H9 (cell line): ENCODE results near the gene PLGRKT. TPM values are rescaled to one million over a fixed set of nuclear protein-coding genes. Genes with fewer than 3 reads are reported as not detected.

ENCODE experiments used
- DNase-seq: peaks from one replicate; pipeline ENCODE4 v3.0.0-alpha.2; 2017
- H2AFZ ChIP-seq: one replicate; pipeline ENCODE4 v1.6.1; 2013; ENCODE audit warnings: mild to moderate bottlenecking, low read length, control low read depth, moderate library complexity
- H2AK5ac ChIP-seq: 2 replicates; pipeline ENCODE4 v1.6.1; 2013; ENCODE audit warnings: low read length, control low read depth, mixed read lengths; ENCODE audit not compliant: insufficient read length
- H2BK120ac ChIP-seq: one replicate; pipeline ENCODE4 v1.6.1; 2013; ENCODE audit warnings: low read depth, mild to moderate bottlenecking, low read length, control low read depth, inconsistent platforms; ENCODE audit not compliant: poor library complexity, severe bottlenecking
- H2BK12ac ChIP-seq: 2 replicates; pipeline ENCODE4 v1.6.1; 2013; ENCODE audit warnings: low read length, control low read depth, mixed read lengths, low read depth; ENCODE audit not compliant: insufficient read length
- H2BK15ac ChIP-seq: 2 replicates; pipeline ENCODE4 v1.6.1; 2013; ENCODE audit warnings: low read depth, low read length, control low read depth
- H2BK20ac ChIP-seq: one replicate; pipeline ENCODE4 v1.6.1; 2013; ENCODE audit warnings: low read depth, mild to moderate bottlenecking, low read length, control low read depth, inconsistent platforms; ENCODE audit not compliant: poor library complexity, severe bottlenecking
- H2BK5ac ChIP-seq: 2 replicates; pipeline ENCODE4 v1.6.1; 2013; ENCODE audit warnings: low read length, control low read depth, mixed read lengths; ENCODE audit not compliant: insufficient read length
- H3K14ac ChIP-seq: 2 replicates; pipeline ENCODE4 v1.6.1; 2013; ENCODE audit warnings: low read length, control low read depth; ENCODE audit not compliant: insufficient read depth
- H3K18ac ChIP-seq: 2 replicates; pipeline ENCODE4 v1.6.1; 2013; ENCODE audit warnings: low read depth, mild to moderate bottlenecking, mixed read lengths, low read length, control low read depth; ENCODE audit not compliant: insufficient read length
- H3K23ac ChIP-seq: 2 replicates; pipeline ENCODE4 v1.6.1; 2013; ENCODE audit warnings: low read length, control low read depth, mixed read lengths, low read depth; ENCODE audit not compliant: insufficient read length
- H3K23me2 ChIP-seq: 2 replicates; pipeline ENCODE4 v1.6.1; 2013; ENCODE audit warnings: low read depth, mild to moderate bottlenecking, mixed read lengths, low read length, control low read depth; ENCODE audit not compliant: insufficient read length, poor library complexity, severe bottlenecking
- H3K27ac ChIP-seq: 2 replicates; pipeline ENCODE4 v1.5.1; 2013; ENCODE audit warnings: low read length, control low read depth, mixed read lengths, low read depth; ENCODE audit not compliant: insufficient read length
- H3K27me3 ChIP-seq: 2 replicates; pipeline ENCODE4 v1.6.1; 2013; ENCODE audit warnings: low read length, control low read depth, inconsistent platforms; ENCODE audit not compliant: insufficient read depth
- H3K4ac ChIP-seq: 2 replicates; pipeline ENCODE4 v1.6.1; 2013; ENCODE audit warnings: low read depth, mild to moderate bottlenecking, control low read depth, inconsistent platforms, low read length, moderate library complexity
- H3K4me1 ChIP-seq: 2 replicates; pipeline ENCODE4 v1.6.1; 2013; ENCODE audit warnings: low read length, control low read depth, inconsistent platforms; ENCODE audit not compliant: insufficient read depth
- H3K4me2 ChIP-seq: 2 replicates; pipeline ENCODE4 v1.6.1; 2013; ENCODE audit warnings: low read length, control low read depth, mixed read lengths; ENCODE audit not compliant: insufficient read length, insufficient read depth
- H3K56ac ChIP-seq: 2 replicates; pipeline ENCODE4 v1.6.1; 2013; ENCODE audit warnings: low read depth, mild to moderate bottlenecking, mixed read lengths, low read length, control low read depth; ENCODE audit not compliant: insufficient read length
- H3K79me1 ChIP-seq: 2 replicates; pipeline ENCODE4 v1.6.1; 2013; ENCODE audit warnings: low read depth, mild to moderate bottlenecking, moderate library complexity, low read length, control low read depth, inconsistent platforms; ENCODE audit not compliant: insufficient read depth, poor library complexity, severe bottlenecking
- H3K79me2 ChIP-seq: 2 replicates; pipeline ENCODE4 v1.6.1; 2013; ENCODE audit warnings: low read length, control low read depth, inconsistent platforms; ENCODE audit not compliant: insufficient read depth
- H3K9ac ChIP-seq: 2 replicates; pipeline ENCODE4 v1.6.1; 2013; ENCODE audit warnings: low read length, control low read depth, mixed read lengths; ENCODE audit not compliant: insufficient read length; ENCODE audit errors: extremely low read depth
- H3K9me3 ChIP-seq: one replicate; pipeline ENCODE4 v1.6.1; 2013; ENCODE audit warnings: low read depth, low read length, inconsistent platforms; ENCODE audit not compliant: control insufficient read depth
- H3T11ph ChIP-seq: one replicate; pipeline ENCODE4 v1.6.1; 2013; ENCODE audit warnings: mild to moderate bottlenecking, low read length, control low read depth, inconsistent platforms
- H4K20me1 ChIP-seq: one replicate; pipeline ENCODE4 v1.6.1; 2013; ENCODE audit not compliant: control insufficient read depth, insufficient read length, insufficient read depth
- H4K5ac ChIP-seq: 2 replicates; pipeline ENCODE4 v1.6.1; 2013; ENCODE audit warnings: low read depth, mild to moderate bottlenecking, mixed read lengths, low read length, control low read depth; ENCODE audit not compliant: insufficient read length
- H4K8ac ChIP-seq: replicated peaks from 2 replicates; pipeline ENCODE4 v1.6.1; 2013; ENCODE audit warnings: low read length, control low read depth, mixed read lengths, low read depth; ENCODE audit not compliant: insufficient read length
- H4K91ac ChIP-seq: 2 replicates; pipeline ENCODE4 v1.6.1; 2013; ENCODE audit warnings: low read depth, mild to moderate bottlenecking, moderate library complexity, mixed read lengths, low read length, control low read depth; ENCODE audit not compliant: insufficient read length
- H3K27ac Mint-ChIP-seq, 3 experiments: 2 replicates in 2 of 3; 3 replicates in 1 of 3; pipeline ENCODE4 v1.8.0; 2020 to 2021; ENCODE audit warnings: mixed read lengths in 3 of 3, mild to moderate bottlenecking in 1 of 3, moderate library complexity in 1 of 3
- H3K27me3 Mint-ChIP-seq: 2 replicates; pipeline ENCODE4 v1.8.0; 2021; ENCODE audit warnings: low read depth, mild to moderate bottlenecking, moderate library complexity, mixed read lengths
- H3K36me3 Mint-ChIP-seq, 3 experiments: 2 replicates in 2 of 3; 3 replicates in 1 of 3; pipeline ENCODE4 v1.8.0; 2020 to 2021; ENCODE audit warnings: low read depth in 3 of 3, mixed read lengths in 3 of 3; ENCODE audit not compliant: insufficient read depth in 1 of 3
- H3K4me1 Mint-ChIP-seq, 2 experiments: 2 replicates each; pipeline ENCODE4 v1.8.0; 2020; ENCODE audit warnings: mixed read lengths in 2 of 2
- H3K4me3 Mint-ChIP-seq, 2 experiments: 2 replicates in 1 of 2; 3 replicates in 1 of 2; pipeline ENCODE4 v1.8.0; 2020 to 2021; ENCODE audit warnings: mild to moderate bottlenecking in 2 of 2, mixed read lengths in 2 of 2, moderate library complexity in 1 of 2
- H3K9me3 Mint-ChIP-seq, 2 experiments: 2 replicates in 1 of 2; 3 replicates in 1 of 2; pipeline ENCODE4 v1.8.0; 2020; ENCODE audit warnings: mild to moderate bottlenecking in 2 of 2, mixed read lengths in 2 of 2, moderate library complexity in 1 of 2
- WGBS: extraction: QIAGEN DNeasy Blood & Tissue Kit; methylation state at CpG from one replicate; pipeline ENCODE4 v1.1.7; 2013; ENCODE audit warnings: missing lambda C conversion rate, low lambda C conversion rate, mixed read lengths; ENCODE audit not compliant: insufficient read length; ENCODE audit errors: extremely low coverage; 5-methylcytosine and 5-hydroxymethylcytosine counted together
- total RNA-seq: library from RNA; stranded (reverse); gene quantifications from 2 replicates; pipeline ENCODE4 v1.2.1, GENCODE V29; 2021
- TF ChIP-seq, protein P1 (sequence below): fragments of 200-600 bp; sonication (generic); conservative IDR thresholded peaks from 3 replicates; pipeline ENCODE4 v1.8.0; 2021; ENCODE audit warnings: antibody characterized with exemption, mild to moderate bottlenecking

Gene PLGRKT
- total RNA-seq, 1 experiment from 2014 or later, result 19.6 TPM

DNA sequence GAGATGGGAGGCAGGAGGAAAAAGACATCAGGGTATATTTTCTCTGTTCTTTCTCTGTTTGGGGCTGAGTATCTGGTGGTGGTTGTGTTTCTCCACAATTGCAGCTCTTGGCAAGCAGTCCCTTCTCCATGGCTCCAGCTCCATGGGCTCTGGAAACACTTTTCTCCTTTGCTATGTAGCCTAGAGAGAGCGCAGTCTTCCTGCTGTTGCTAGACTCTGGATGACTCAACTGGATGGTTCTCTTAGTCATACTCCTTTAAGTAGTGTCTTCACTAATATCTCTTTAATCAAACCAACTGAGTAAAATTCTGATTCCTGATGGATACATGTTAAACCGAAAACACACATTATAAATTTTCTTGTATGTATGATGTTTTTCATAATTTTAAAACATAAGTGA, 3.3 kb upstream of the PLGRKT start:
- peaks cover 5 to 7% (median 6%) of the 10 kb centered on the region in 3 experiments for H3K36me3 Mint-ChIP-seq
- no peak overlapping the region for H3K18ac ChIP-seq
- TF ChIP-seq, protein P1, sequence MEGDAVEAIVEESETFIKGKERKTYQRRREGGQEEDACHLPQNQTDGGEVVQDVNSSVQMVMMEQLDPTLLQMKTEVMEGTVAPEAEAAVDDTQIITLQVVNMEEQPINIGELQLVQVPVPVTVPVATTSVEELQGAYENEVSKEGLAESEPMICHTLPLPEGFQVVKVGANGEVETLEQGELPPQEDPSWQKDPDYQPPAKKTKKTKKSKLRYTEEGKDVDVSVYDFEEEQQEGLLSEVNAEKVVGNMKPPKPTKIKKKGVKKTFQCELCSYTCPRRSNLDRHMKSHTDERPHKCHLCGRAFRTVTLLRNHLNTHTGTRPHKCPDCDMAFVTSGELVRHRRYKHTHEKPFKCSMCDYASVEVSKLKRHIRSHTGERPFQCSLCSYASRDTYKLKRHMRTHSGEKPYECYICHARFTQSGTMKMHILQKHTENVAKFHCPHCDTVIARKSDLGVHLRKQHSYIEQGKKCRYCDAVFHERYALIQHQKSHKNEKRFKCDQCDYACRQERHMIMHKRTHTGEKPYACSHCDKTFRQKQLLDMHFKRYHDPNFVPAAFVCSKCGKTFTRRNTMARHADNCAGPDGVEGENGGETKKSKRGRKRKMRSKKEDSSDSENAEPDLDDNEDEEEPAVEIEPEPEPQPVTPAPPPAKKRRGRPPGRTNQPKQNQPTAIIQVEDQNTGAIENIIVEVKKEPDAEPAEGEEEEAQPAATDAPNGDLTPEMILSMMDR, result no peak
- no peak overlapping the region for H3K4me2 ChIP-seq
- no peaks in the 10 kb centered on the region for H3K79me1 ChIP-seq
- WGBS, result no CpG with 5 or more reads among the region's 2 CpGs
- no peak overlapping the region for H3K4me3 Mint-ChIP-seq
- H3K9me3 Mint-ChIP-seq, result peaks cover 0 to 2% of the 10 kb centered on the region in 2 experiments; a peak in 2 of 5 replicates
- H3K27me3 Mint-ChIP-seq, result peaks cover 4% of the 10 kb centered on the region
- H3K4me1 Mint-ChIP-seq, result peaks cover 19 to 23% of the 10 kb centered on the region in 2 experiments
- no peak overlapping the region for H2BK120ac ChIP-seq
- H2BK12ac ChIP-seq, result no peak overlapping the region
- no peak overlapping the region for H3K4ac ChIP-seq
- H3T11ph ChIP-seq, result no peak overlapping the region
- no peak for DNase-seq
- H3K23me2 ChIP-seq, result peaks cover 12% of the 10 kb centered on the region
- no peak overlapping the region for H3K27ac ChIP-seq
- H3K79me2 ChIP-seq, result no peaks in the 10 kb centered on the region
- no peak overlapping the region for H2BK20ac ChIP-seq
- H3K56ac ChIP-seq, result no peak overlapping the region
- H2BK5ac ChIP-seq, result no peak overlapping the region
- H3K9ac ChIP-seq, result no peak overlapping the region
- H3K23ac ChIP-seq, result no peak overlapping the region
- no peak overlapping the region for H4K8ac ChIP-seq
- H2AFZ ChIP-seq, result no peak overlapping the region
- no peak overlapping the region for H3K14ac ChIP-seq
- H2BK15ac ChIP-seq, result no peak overlapping the region
- no peak overlapping the region; a peak in 1 of 7 replicates for H3K27ac Mint-ChIP-seq
- H4K5ac ChIP-seq, result no peak overlapping the region
- no peaks in the 10 kb centered on the region for H3K9me3 ChIP-seq
- H4K20me1 ChIP-seq, result no peaks in the 10 kb centered on the region
- no peaks in the 10 kb centered on the region for H3K27me3 ChIP-seq
- no peak overlapping the region for H4K91ac ChIP-seq
- no peaks in the 10 kb centered on the region for H3K4me1 ChIP-seq
- H2AK5ac ChIP-seq, result no peak overlapping the region
